Measurements from ENCODE around the gene LMF1. TPM values are rescaled to one million over a fixed set of nuclear protein-coding genes. Genes with fewer than 3 reads are reported as not detected.

LMF1 gene
- total RNA-seq, 2 donors from 2014 or later, result 47.1 to 49.3 TPM

DNA sequence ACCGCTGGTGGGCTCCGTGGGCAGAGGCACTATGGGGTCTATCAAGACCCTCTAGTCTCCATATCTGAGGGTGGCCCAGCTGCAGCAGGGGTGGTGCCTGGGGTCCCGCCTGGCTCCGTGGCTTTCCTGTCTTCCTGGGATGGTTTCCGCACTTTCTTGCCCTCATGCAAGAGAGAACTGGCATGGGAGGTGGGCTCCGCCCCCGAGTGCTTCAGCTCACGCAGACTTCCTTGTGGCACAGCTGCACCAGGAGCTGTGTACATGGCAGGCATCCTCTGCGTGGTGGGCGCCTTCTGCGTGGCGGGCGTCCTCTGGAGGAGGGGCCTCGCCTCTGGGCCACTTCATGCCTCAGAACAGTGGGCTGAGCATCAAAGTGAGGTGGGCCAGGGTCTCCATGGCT is 73.1 kb downstream of the LMF1 start:
- no peak for TF ChIP-seq CTCF (IDR thresholded peaks at IDR 0.05)
- no peak for ATAC-seq (ENCODE audit: insufficient number of reproducible peaks, low FRiP score, low read depth)
- H3K27ac ChIP-seq, result no peak overlapping the region
- H3K27me3 ChIP-seq (replicated peaks; ENCODE audit: insufficient read depth), result no peaks in the 10 kb centered on the region
- H3K4me1 ChIP-seq (ENCODE audit: control insufficient read depth in 1 of 2, low read depth in 2 of 2), result no peaks in the 10 kb centered on the region
- DNase-seq (ENCODE audit: low spot score), result no peak
- no peak overlapping the region for H3K4me3 ChIP-seq
- H3K9me3 ChIP-seq, result no peaks in the 10 kb centered on the region
- no peaks in the 10 kb centered on the region for H3K36me3 ChIP-seq

DNA sequence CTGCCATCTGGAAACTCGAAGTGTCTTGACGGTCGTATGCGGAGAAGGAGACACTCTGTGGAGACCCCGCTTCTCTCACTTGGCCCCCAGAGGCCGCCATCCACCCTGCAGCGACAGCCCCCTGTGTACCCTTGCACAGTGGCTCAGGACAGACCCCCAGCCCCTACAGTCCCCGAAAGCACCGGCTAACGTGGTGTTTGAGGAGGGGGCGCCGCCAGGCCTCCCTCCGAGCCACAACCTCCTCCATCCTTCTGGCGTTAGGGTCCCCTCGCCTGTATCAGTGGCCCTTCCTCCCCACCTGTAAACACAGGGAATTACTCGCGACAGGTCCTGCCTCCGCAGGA is 73.6 kb downstream of the LMF1 start:
- no peak for TF ChIP-seq CTCF (IDR thresholded peaks at IDR 0.05)
- Histone ChIP-seq H3K4me3 (no peak overlapping the region), H3K36me3 (no peaks in the 10 kb centered on the region), H3K4me1 (ENCODE audit: control insufficient read depth in 1 of 2, low read depth in 2 of 2) (no peaks in the 10 kb centered on the region), H3K27ac (no peak overlapping the region), H3K27me3 (replicated peaks; ENCODE audit: insufficient read depth) (no peaks in the 10 kb centered on the region), H3K9me3 (no peaks in the 10 kb centered on the region)
- no peak for ATAC-seq (ENCODE audit: insufficient number of reproducible peaks, low FRiP score, low read depth)
- DNase-seq (ENCODE audit: low spot score), result no peak

- Histone ChIP-seq H3K9me3 (no peaks in the 10 kb centered on the region), H3K27me3 (replicated peaks; ENCODE audit: insufficient read depth) (no peaks in the 10 kb centered on the region), H3K36me3 (peaks cover 5% of the 10 kb centered on the region), H3K4me3 (no peak overlapping the region), H3K27ac (no peak overlapping the region), H3K4me1 (ENCODE audit: control insufficient read depth in 1 of 2, low read depth in 2 of 2) (no peaks in the 10 kb centered on the region)
- no peak for TF ChIP-seq CTCF (IDR thresholded peaks at IDR 0.05)
- ATAC-seq (ENCODE audit: insufficient number of reproducible peaks, low FRiP score, low read depth) (no peak), DNase-seq (ENCODE audit: low spot score) (no peak)
Measured at GRCh38 chr16:896261-897199, 74.3 kb downstream of the LMF1 start.

GRCh38 chr16:895371-895770 is 75.4 kb downstream of the LMF1 start:
- no peak overlapping the region for H3K4me3 ChIP-seq
- no peaks in the 10 kb centered on the region for H3K9me3 ChIP-seq
- H3K4me1 ChIP-seq (ENCODE audit: control insufficient read depth in 1 of 2, low read depth in 2 of 2), result no peaks in the 10 kb centered on the region
- peaks cover 13% of the 10 kb centered on the region for H3K36me3 ChIP-seq
- no peak overlapping the region for H3K27ac ChIP-seq
- ATAC-seq (ENCODE audit: insufficient number of reproducible peaks, low FRiP score, low read depth), result no peak
- H3K27me3 ChIP-seq (replicated peaks; ENCODE audit: insufficient read depth), result no peaks in the 10 kb centered on the region
- TF ChIP-seq CTCF (IDR thresholded peaks at IDR 0.05), result no peak
- no peak for DNase-seq (ENCODE audit: low spot score)

DNA sequence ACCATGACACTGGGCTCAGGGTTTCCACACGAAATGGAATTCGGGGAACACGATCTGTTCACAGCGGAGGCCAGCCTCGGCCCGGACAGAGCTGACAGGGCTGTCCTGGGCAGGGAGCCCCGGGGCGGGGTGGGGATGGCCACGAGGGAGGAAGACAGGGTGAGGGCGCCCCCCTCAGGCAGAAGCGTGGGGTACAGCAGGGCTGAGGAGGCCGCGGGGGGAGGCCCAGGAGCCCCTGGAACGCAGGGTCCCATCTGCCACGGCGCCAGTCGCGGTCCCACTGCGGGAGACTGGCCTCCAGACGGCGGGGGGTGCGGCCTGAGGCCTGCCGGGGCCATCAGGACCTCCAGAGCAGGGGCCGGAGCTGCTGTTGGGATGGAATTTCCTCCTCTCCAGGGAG is 75.9 kb downstream of the LMF1 start:
- TF ChIP-seq CTCF (IDR thresholded peaks at IDR 0.05), result no peak
- H3K27me3 ChIP-seq (replicated peaks; ENCODE audit: insufficient read depth), result no peaks in the 10 kb centered on the region
- ATAC-seq (ENCODE audit: insufficient number of reproducible peaks, low FRiP score, low read depth) (no peak), DNase-seq (ENCODE audit: low spot score) (no peak)
- H3K4me3 ChIP-seq, result no peak overlapping the region
- H3K36me3 ChIP-seq, result peaks cover 13% of the 10 kb centered on the region
- no peaks in the 10 kb centered on the region for H3K9me3 ChIP-seq
- H3K4me1 ChIP-seq (ENCODE audit: control insufficient read depth in 1 of 2, low read depth in 2 of 2), result no peaks in the 10 kb centered on the region
- H3K27ac ChIP-seq, result no peak overlapping the region
